Measurements from ENCODE around the gene OPRL1.

The OPRL1 gene

DNA sequence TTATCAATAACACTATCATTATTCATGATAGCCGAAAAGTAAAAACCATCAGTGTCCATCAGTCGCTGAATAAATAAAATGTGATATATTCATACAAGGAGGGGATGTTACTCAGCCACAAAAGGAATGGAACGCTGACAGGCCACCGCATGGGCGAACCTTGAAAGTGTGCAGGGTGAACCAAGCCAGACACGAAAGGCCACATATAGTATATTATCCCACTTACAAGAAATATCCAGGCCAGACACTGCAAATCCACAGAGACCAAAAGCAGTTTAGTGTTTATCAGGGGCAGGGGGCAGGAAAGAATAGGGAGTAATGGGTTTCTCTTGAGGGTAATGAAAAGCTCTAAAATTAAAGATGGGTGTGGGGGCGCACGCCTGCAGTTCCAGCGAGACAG, 36.1 kb upstream of the OPRL1 start:
- H3K36me3 ChIP-seq (ENCODE audit: control insufficient read depth in 1 of 2, insufficient read depth in 2 of 2, low read length in 2 of 2), result no peaks in the 10 kb centered on the region
- peaks cover 3 to 7% of the 10 kb centered on the region in 2 donors for H3K4me1 ChIP-seq (ENCODE audit: control insufficient read depth in 1 of 2, insufficient read depth in 2 of 2, low read length in 2 of 2)
- peaks cover 56 to 76% of the 10 kb centered on the region in 2 donors for H3K27me3 ChIP-seq (ENCODE audit: control insufficient read depth in 1 of 2, insufficient read depth in 2 of 2, low read length in 2 of 2)
- no peak overlapping the region for H3K9ac ChIP-seq (ENCODE audit: low read depth in 1 of 2, low read length in 2 of 2)
- no peaks in the 10 kb centered on the region for H3K9me3 ChIP-seq (ENCODE audit: control insufficient read depth in 1 of 2, low read length in 2 of 2)
- no peak overlapping the region for H3K4me3 ChIP-seq (ENCODE audit: low read depth in 1 of 2, low read length in 2 of 2)
- H3K27ac ChIP-seq (ENCODE audit: low read depth, low read length), result no peak overlapping the region

DNA sequence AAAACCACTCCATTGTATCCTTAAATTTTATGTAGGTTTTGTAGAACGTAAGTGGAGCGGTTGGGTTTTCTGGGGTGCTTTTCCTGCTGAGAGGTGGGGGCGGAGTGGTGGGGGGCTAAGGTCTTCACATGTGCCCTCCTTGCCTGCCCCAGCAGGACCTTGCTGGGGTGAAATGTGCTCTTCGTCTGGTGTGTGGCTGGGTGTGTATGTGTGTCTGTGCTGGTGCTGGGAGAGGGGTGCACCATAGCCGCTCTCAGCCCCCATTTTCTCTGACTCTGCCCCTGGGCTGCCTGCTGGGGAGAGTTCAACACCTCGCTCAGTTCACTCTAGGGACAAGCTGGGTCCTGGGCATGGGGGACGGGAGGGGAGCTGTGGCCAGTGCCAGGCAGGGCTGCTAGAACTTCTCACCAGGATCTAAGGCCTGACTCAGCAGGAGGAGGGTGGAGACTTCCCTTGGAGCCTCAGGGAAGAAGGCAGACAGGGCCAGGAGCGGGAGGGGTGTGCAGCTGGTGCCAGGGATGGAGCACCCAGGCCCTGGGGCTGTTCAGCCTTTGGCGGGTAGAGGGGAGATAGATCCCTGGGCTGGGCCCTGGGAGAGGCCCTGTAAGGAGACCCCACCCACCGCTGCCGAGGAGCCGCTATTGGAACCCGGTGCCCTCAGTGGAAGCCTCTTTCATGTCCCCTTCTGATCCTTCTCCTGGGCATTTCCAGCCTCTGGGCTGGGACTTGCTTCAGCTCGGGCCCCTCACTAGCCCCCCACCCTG, 35.2 kb upstream of the OPRL1 start:
- Histone ChIP-seq H3K9ac (ENCODE audit: low read depth in 1 of 2, low read length in 2 of 2) (no peak overlapping the region), H3K9me3 (ENCODE audit: control insufficient read depth in 1 of 2, low read length in 2 of 2) (no peaks in the 10 kb centered on the region), H3K4me3 (ENCODE audit: low read depth in 1 of 2, low read length in 2 of 2) (no peak overlapping the region), H3K4me1 (ENCODE audit: control insufficient read depth in 1 of 2, insufficient read depth in 2 of 2, low read length in 2 of 2) (peaks cover 0 to 1% of the 10 kb centered on the region in 2 donors), H3K27me3 (ENCODE audit: control insufficient read depth in 1 of 2, insufficient read depth in 2 of 2, low read length in 2 of 2) (peaks cover 52 to 72% of the 10 kb centered on the region in 2 donors), H3K36me3 (ENCODE audit: control insufficient read depth in 1 of 2, insufficient read depth in 2 of 2, low read length in 2 of 2) (no peaks in the 10 kb centered on the region), H3K27ac (ENCODE audit: low read depth, low read length) (no peak overlapping the region)

DNA sequence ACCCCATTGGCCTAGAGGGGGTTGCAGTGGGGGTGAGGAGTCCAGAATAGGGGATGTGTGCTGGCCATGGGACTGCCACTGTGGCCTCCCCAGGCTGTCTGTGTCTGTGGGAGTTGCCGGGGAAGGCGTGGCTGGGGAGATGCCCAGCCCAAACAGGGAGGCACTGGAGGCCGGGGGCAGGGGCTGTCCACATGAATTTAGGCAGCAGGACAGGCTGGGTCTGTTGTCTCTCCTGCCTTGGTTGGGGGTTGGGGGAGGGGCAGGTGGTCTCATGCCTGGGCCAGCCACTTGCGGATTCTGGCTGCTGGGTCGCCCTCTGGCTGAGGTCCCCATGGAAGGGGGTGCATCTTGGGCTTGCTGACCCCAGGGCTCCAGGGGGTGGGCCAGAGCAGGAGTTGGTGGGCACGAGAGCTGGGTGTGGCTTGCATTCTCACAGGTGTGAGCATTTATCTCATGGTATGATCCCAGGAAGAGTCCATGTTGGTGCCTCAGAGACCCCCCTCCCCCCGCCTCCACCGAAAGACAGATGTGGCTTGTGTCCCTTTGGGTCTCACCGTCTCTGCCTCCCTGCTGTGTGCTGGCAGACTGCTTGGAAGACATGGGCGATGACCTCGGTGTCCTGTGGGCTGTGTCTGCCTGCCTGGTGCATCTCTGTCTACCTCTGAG, 34.4 kb upstream of the OPRL1 start:
- H3K27me3 ChIP-seq (ENCODE audit: control insufficient read depth in 1 of 2, insufficient read depth in 2 of 2, low read length in 2 of 2), result peaks cover 52 to 72% of the 10 kb centered on the region in 2 donors
- no peaks in the 10 kb centered on the region for H3K36me3 ChIP-seq (ENCODE audit: control insufficient read depth in 1 of 2, insufficient read depth in 2 of 2, low read length in 2 of 2)
- no peaks in the 10 kb centered on the region for H3K4me1 ChIP-seq (ENCODE audit: control insufficient read depth in 1 of 2, insufficient read depth in 2 of 2, low read length in 2 of 2)
- no peak overlapping the region for H3K9ac ChIP-seq (ENCODE audit: low read depth in 1 of 2, low read length in 2 of 2)
- H3K9me3 ChIP-seq (ENCODE audit: control insufficient read depth in 1 of 2, low read length in 2 of 2), result no peaks in the 10 kb centered on the region
- no peak overlapping the region for H3K4me3 ChIP-seq (ENCODE audit: low read depth in 1 of 2, low read length in 2 of 2)
- no peak overlapping the region for H3K27ac ChIP-seq (ENCODE audit: low read depth, low read length)

DNA sequence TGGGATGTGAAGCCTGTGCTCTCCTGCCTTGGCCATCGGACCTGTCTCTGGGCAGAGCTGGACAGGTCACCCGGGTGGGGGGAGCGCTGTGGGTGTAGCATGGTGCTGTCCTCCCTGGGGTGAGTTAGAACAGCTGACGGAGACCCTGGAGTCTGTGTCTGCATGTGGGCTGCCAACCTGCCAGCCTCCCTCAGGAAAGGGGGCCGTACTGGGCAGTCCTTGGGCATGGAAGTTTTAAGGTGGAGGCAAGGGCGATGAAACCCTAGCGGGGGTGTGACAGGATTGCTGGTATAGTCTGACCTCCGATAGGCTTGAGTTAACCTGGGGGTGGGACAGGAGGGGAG, 32.9 kb upstream of the OPRL1 start:
- Histone ChIP-seq H3K9ac (ENCODE audit: low read depth in 1 of 2, low read length in 2 of 2) (no peak overlapping the region), H3K27me3 (ENCODE audit: control insufficient read depth in 1 of 2, insufficient read depth in 2 of 2, low read length in 2 of 2) (peaks cover 52 to 71% of the 10 kb centered on the region in 2 donors), H3K27ac (ENCODE audit: low read depth, low read length) (no peak overlapping the region), H3K36me3 (ENCODE audit: control insufficient read depth in 1 of 2, insufficient read depth in 2 of 2, low read length in 2 of 2) (no peaks in the 10 kb centered on the region), H3K4me3 (ENCODE audit: low read depth in 1 of 2, low read length in 2 of 2) (no peak overlapping the region), H3K4me1 (ENCODE audit: control insufficient read depth in 1 of 2, insufficient read depth in 2 of 2, low read length in 2 of 2) (no peaks in the 10 kb centered on the region), H3K9me3 (ENCODE audit: control insufficient read depth in 1 of 2, low read length in 2 of 2) (no peaks in the 10 kb centered on the region)

DNA sequence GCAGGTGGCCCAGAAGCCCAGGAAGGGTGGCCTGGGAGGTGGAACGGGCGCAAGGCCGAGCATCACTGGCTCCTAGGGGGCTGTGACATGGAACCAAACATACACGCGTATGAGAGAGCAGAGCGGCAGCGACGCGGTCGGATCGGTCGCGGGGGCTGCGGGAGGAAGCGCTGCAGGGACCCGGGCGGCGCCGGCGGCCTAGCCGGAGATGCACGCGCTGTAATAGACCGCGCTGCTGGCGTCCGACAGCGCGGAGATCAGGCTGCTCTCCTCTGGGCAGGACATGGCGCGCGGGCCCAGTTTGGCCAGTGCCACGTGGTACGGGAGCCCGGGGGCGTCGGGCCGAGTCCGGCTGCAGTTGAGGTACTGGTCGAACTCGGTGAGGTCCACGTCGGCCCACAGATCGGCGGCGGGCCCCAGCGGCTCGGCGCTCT, 31.9 kb upstream of the OPRL1 start:
- H3K4me3 ChIP-seq (ENCODE audit: low read depth in 1 of 2, low read length in 2 of 2), result no peak overlapping the region
- no peak overlapping the region for H3K27ac ChIP-seq (ENCODE audit: low read depth, low read length)
- peaks cover 57 to 76% of the 10 kb centered on the region in 2 donors for H3K27me3 ChIP-seq (ENCODE audit: control insufficient read depth in 1 of 2, insufficient read depth in 2 of 2, low read length in 2 of 2)
- no peaks in the 10 kb centered on the region for H3K9me3 ChIP-seq (ENCODE audit: control insufficient read depth in 1 of 2, low read length in 2 of 2)
- H3K9ac ChIP-seq (ENCODE audit: low read depth in 1 of 2, low read length in 2 of 2), result no peak overlapping the region
- no peaks in the 10 kb centered on the region for H3K36me3 ChIP-seq (ENCODE audit: control insufficient read depth in 1 of 2, insufficient read depth in 2 of 2, low read length in 2 of 2)
- no peaks in the 10 kb centered on the region for H3K4me1 ChIP-seq (ENCODE audit: control insufficient read depth in 1 of 2, insufficient read depth in 2 of 2, low read length in 2 of 2)

DNA sequence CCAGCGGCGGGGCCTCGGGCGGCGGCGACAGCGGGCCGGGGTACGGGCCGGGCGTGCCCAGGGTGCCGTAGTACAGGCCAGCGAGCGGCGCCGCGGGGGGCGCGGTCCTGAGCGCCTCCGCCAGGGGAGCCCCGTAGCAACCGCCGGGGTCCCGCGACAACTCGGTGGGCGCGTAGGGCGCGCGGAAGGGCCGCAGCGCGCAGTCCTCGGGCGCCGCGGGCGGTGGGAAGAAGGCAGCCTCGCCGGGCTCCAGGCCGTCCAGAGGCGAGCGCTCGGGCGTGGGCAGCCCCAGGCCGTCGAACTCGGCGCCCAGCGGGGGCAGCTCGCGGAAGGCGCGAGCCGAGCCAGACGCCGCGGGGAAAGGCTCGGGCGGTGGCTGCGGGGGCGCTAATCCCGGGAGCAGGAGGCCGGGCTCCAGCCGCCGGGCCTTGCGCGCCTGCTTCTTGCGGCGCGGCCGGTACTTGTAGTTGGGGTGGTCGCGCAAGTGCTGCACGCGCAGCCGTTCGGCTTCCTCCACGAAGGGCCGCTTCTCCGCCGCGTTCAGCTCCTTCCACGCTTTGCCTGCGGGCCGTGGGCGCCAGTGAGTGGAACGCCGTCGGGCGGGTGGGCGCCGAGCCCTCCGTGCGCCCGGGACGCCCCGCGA, 31.4 kb upstream of the OPRL1 start:
- Histone ChIP-seq H3K36me3 (ENCODE audit: control insufficient read depth in 1 of 2, insufficient read depth in 2 of 2, low read length in 2 of 2) (no peaks in the 10 kb centered on the region), H3K27me3 (ENCODE audit: control insufficient read depth in 1 of 2, insufficient read depth in 2 of 2, low read length in 2 of 2) (peaks cover 61 to 76% of the 10 kb centered on the region in 2 donors), H3K9me3 (ENCODE audit: control insufficient read depth in 1 of 2, low read length in 2 of 2) (no peaks in the 10 kb centered on the region), H3K27ac (ENCODE audit: low read depth, low read length) (no peak overlapping the region), H3K4me3 (ENCODE audit: low read depth in 1 of 2, low read length in 2 of 2) (no peak overlapping the region), H3K4me1 (ENCODE audit: control insufficient read depth in 1 of 2, insufficient read depth in 2 of 2, low read length in 2 of 2) (no peaks in the 10 kb centered on the region), H3K9ac (ENCODE audit: low read depth in 1 of 2, low read length in 2 of 2) (no peak overlapping the region)

DNA sequence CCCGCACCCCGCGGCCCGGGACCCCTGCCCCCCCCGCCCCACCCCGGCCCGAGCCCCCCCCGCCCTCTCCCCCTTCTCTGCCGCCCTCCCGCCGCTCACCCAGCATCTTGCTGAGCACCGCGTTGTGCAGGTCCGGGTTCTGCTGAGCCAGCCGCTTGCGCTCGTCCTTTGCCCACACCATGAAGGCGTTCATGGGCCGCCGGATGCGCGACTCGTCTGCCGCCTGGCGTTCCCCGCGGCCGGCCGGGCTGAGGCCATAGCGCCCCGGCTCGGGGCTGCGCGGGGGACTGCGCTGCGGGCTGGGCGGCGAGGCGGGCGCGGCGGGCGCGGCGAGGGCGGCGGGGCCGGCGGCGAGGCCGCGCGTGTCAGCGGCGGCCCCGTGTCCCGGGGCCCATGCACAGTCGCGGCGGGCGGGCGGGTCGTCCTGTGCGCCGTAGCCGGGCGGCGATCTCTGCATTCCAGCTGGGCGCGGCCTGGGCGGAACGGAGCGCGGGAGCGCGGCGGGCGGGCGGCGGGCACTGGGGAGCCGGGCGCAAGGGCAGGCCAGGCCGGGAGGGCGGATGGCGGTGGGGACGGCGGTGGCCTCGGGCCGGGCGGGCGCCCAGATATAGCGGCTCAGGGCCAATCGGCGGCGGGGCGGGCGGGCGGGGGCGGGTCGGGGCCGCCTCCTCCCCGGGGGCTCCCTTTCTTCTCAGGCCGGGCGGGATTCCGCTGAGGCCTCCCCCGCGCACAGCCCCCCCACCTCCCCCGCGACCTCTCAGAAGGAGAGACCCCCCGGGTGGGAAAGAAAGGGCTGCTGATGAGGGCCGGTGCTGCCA, 30.6 kb upstream of the OPRL1 start, which contains the start of gene SOX18:
Gene SOX18 (minus strand): TSS at position 580 of the 818 bp plus-strand sequence. CDS start 123 bp downstream, at position 457.
- Histone ChIP-seq H3K9ac (ENCODE audit: low read depth in 1 of 2, low read length in 2 of 2) (no peak within 1 kb of the TSS), H3K4me1 (ENCODE audit: control insufficient read depth in 1 of 2, insufficient read depth in 2 of 2, low read length in 2 of 2) (no peaks in the 10 kb centered on the region), H3K4me3 (ENCODE audit: low read depth in 1 of 2, low read length in 2 of 2) (no peak within 1 kb of the TSS), H3K36me3 (ENCODE audit: control insufficient read depth in 1 of 2, insufficient read depth in 2 of 2, low read length in 2 of 2) (no peaks in the 10 kb centered on the region), H3K27ac (ENCODE audit: low read depth, low read length) (peak within 1 kb of the TSS; percentile 44), H3K9me3 (ENCODE audit: control insufficient read depth in 1 of 2, low read length in 2 of 2) (no peaks in the 10 kb centered on the region), H3K27me3 (ENCODE audit: control insufficient read depth in 1 of 2, insufficient read depth in 2 of 2, low read length in 2 of 2) (peaks cover 66 to 75% of the 10 kb centered on the region in 2 donors)

DNA sequence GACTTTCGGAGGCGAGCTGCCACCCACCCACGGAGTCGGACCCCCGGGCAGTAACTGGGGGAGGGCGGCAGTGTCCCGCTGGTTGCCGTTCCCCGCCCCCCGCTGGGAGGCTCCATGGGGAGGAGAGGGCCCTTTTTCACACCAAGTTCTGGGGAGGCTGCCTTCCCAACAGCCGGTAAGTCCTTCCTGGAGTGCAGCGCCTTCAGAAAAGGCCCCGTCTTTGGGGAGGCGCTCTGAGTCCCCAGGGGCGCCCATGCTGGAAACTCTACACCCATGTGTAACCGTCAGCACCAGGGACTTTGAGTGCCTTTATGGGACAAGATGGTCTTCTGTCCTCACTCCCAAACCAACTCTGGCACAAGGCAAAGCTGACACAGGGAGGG, 30.0 kb upstream of the OPRL1 start:
- H3K9me3 ChIP-seq (ENCODE audit: control insufficient read depth in 1 of 2, low read length in 2 of 2), result no peaks in the 10 kb centered on the region
- no peak overlapping the region for H3K9ac ChIP-seq (ENCODE audit: low read depth in 1 of 2, low read length in 2 of 2)
- no peaks in the 10 kb centered on the region for H3K36me3 ChIP-seq (ENCODE audit: control insufficient read depth in 1 of 2, insufficient read depth in 2 of 2, low read length in 2 of 2)
- no peaks in the 10 kb centered on the region for H3K4me1 ChIP-seq (ENCODE audit: control insufficient read depth in 1 of 2, insufficient read depth in 2 of 2, low read length in 2 of 2)
- H3K27me3 ChIP-seq (ENCODE audit: control insufficient read depth in 1 of 2, insufficient read depth in 2 of 2, low read length in 2 of 2), result peaks cover 66 to 72% of the 10 kb centered on the region in 2 donors
- no peak overlapping the region for H3K4me3 ChIP-seq (ENCODE audit: low read depth in 1 of 2, low read length in 2 of 2)
- H3K27ac ChIP-seq (ENCODE audit: low read depth, low read length), result no peak overlapping the region

DNA sequence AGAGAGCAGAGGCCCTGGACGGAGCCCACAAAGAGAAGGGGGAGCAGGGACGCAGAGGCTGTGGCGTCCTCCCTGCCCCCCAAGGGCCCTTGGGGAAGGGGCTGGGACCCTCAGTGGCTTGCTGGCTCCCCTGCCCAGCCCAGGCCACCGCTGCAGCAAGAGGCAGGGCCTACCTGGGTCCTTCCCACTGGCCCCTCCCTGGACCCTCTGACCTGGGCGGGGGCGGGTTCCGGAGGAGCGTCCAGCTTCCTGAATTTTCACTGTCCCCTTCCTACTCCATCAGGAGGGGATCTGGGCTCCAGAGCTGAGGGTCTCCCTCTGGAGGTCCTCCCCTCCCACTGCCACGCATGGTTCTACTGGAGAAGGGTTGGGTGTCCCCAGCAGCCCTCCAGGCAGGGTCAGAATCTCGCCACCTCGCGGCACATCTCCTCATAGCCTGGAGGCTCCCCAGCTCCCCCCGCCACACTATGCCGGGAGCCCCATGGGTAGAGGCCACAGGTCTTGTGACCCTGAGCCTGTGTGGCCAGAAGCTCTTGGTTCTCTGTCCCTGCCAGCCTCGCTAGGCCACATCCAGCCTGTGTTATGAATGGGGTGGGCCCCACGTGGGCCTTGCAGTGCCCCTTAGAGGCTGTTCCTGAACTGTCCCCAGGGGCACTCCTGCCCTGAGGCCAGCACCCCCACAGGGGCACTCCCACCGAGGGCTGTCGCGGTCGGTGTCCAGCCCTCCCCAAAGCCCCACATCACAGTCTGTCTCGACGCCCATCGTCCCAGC, 29.4 kb upstream of the OPRL1 start:
- Histone ChIP-seq H3K9ac (ENCODE audit: low read depth in 1 of 2, low read length in 2 of 2) (no peak overlapping the region), H3K4me3 (ENCODE audit: low read depth in 1 of 2, low read length in 2 of 2) (no peak overlapping the region), H3K27me3 (ENCODE audit: control insufficient read depth in 1 of 2, insufficient read depth in 2 of 2, low read length in 2 of 2) (peaks cover 68 to 71% of the 10 kb centered on the region in 2 donors), H3K4me1 (ENCODE audit: control insufficient read depth in 1 of 2, insufficient read depth in 2 of 2, low read length in 2 of 2) (no peaks in the 10 kb centered on the region), H3K27ac (ENCODE audit: low read depth, low read length) (peak overlapping the region; percentile 44), H3K36me3 (ENCODE audit: control insufficient read depth in 1 of 2, insufficient read depth in 2 of 2, low read length in 2 of 2) (no peaks in the 10 kb centered on the region), H3K9me3 (ENCODE audit: control insufficient read depth in 1 of 2, low read length in 2 of 2) (no peaks in the 10 kb centered on the region)

All from duodenal mucosa (tissue), 2 donors.